GM12872 (cell line): Measurements from ENCODE around the gene HK1.

ENCODE experiments used
- TF ChIP-seq, protein P1 (sequence below): IDR thresholded peaks from 3 replicates; pipeline ENCODE4 v1.5.1; 2011; ENCODE audit warnings: low read depth, mild to moderate bottlenecking, low read length, moderate library complexity; ENCODE audit not compliant: insufficient read depth

HK1 gene

DNA sequence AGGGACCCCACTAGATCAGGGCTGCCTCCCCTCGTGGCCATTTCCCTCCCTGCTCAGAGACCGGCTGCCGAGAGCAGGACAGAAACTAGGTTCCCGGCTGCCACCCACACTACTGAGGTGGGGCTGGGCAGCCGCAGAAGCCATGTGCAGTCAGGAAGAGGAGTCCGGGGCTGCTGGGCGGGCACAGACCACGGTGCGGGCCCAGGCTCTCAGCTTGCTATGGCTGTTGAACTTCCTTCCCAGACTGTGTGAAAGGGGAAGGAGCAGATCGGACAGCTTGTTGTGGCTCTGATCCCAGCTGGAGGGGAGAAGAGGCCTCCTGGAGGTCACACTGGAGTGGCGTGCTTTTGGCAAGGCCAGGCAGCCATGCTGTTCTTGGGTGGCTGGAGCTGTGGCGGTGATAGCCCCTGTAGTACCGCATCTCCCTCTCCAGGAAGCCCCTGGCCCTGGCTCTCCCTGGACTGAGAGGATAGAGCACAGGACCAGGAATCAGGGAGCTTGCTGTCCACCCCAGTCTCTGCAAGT lies 56.8 kb downstream of the HK1 start:
- TF ChIP-seq, protein P1, sequence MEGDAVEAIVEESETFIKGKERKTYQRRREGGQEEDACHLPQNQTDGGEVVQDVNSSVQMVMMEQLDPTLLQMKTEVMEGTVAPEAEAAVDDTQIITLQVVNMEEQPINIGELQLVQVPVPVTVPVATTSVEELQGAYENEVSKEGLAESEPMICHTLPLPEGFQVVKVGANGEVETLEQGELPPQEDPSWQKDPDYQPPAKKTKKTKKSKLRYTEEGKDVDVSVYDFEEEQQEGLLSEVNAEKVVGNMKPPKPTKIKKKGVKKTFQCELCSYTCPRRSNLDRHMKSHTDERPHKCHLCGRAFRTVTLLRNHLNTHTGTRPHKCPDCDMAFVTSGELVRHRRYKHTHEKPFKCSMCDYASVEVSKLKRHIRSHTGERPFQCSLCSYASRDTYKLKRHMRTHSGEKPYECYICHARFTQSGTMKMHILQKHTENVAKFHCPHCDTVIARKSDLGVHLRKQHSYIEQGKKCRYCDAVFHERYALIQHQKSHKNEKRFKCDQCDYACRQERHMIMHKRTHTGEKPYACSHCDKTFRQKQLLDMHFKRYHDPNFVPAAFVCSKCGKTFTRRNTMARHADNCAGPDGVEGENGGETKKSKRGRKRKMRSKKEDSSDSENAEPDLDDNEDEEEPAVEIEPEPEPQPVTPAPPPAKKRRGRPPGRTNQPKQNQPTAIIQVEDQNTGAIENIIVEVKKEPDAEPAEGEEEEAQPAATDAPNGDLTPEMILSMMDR: no peak

DNA sequence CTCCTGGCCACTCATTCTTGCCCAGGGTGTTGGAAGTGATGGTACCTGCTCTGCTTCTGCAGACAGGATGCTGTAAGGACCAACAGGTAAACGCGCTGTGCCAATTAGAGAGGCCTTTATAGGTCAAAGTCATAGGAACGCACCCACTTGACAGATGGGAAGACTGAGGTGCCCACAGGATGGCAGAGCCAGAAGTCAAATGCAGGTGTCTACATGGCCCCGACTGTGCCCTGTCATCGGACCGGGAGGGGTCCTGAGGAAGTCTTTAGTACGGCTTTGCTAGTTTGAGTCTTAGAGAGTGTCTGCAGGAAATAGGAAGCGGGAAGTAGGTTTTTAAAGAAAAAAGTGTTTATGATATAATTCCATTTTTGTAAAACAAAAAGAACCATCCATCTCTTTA lies 57.3 kb downstream of the HK1 start:
- TF ChIP-seq, protein P1: no peak

DNA sequence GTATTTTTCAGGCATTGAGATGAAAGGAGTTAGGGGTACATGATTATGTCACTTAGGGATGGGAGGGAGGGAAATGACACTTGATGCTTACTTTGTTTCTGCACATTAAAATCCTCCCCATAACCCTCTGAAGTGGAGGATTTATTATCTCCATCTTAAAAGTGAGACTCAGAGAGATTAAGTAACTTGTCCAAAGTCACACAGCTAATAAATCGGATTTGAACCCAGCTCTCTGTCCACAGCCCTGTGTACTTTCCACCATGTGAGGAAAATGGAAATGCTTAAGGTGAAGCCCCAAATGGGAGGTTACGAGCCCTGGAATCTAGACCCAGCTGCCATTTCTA lies 58.6 kb downstream of the HK1 start:
- TF ChIP-seq, protein P1: no peak

DNA sequence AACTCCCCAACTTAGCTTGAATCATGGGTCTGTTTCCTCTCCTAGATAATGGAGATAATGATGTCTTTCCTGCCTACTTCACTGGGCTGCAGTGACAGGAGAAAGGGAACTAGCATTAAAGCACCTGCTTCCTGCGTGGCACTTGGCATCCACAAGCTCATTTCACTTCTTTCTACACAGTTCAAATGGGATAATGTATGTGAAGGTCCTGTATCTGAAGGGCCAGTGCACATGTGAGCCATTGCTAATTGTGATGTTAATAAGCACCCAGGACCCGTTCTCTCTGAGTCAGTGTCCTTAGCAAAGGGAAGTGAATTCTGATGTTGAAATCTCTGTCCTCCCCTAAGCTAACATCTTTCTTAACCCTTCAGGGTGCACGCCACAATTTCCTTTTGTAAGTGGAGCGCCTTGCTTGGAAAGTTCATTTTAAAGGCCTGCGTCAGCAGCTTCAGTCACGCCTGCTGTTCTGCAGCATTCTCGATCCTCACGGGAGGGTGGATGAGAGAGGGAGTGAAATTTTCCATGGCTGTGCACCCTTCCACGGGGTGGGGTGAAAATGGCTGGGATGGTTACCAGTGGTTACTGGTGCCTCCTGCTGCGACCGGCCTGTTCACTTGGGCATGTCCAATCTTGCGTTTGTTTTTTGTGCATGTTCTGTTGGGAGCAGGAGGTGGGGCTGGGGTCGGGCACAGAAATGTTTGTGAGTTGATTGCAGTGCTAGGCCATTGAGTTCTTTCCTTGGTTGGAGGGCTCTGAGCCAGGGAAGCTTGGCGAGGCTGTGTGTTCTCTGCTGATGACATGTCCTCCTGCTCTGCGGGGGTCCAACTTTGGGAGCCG lies 59.2 kb downstream of the HK1 start:
- TF ChIP-seq, protein P1: no peak

DNA sequence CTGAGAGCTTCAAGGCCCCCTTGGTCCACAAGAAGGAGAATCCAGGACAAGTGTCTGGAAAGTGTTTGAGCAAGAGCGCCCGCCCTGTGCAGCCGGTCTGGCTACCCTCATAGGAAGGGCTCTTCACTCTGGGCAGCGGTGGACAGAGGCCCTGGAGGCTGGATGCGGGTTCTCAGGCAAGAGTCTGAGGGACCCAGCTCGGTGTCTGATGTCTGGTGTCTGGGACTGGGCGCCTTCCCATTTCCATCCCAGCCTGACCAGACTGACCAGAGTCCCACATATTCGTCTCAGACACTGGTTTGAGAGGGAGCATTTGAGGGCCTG lies 59.8 kb downstream of the HK1 start:
- TF ChIP-seq, protein P1: no peak

DNA sequence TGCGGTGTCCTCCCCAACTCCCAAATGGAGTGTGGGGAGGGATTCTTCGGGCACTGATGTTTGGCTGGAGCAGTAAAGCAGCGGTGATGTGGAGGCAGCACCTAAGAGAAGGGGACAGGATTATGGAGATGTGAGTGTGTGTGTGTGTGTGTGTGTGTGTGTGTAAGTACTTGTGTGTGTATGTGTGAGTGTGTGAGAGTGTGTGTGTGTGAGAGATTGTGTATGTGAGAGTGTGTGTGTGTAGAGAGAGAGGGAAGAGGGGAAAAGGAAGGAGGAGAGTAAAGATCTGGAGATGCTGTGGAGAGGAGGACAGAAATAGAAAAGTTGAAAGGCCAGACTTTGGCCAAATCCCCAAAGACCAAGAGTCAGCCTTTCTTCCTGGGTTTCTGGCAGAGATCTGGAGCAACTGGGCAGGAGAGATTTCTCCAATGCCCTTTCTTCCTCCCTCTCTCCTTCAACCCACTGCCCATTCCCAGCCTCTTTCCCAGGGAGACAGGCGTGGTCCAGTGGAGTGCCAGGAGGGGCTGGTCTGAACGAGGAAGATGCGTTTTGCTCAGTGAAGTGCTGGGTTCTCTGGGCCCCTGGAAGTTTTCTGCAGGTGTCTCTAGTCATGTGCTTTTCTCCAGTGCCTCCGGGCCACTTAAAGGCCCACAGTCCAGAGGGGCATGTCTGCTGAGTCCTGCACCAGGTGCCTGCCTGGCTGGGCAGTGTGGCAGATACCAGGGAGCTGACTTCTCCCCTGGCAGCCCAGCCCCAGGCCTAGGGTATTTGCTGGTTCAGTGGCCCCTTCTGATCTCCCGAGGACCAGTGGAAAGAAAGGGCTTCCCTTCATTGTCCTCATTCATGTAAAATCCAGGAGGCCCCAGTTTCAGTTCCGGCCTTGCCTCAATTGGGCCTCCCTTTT lies 60.5 kb downstream of the HK1 start:
- TF ChIP-seq, protein P1: no peak

DNA sequence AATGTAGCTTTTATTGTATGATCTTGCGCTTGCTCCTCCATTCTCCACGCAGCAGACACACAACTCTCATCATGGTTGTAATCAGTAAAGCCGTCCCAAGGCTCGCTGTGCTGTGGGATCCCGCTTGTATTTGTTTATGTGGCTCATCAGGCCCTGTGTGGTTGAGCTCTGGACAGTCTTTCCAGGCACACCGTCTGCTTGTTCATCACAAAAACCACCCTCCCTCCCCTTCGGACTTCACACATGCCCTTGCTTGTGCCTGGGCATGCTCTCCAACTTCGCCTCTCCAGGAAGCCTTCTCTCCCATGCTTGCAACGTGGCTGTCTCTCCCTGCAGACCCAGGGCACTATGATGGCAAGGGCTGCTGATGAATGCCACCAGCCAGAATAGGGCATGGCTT lies 62.4 kb downstream of the HK1 start:
- TF ChIP-seq, protein P1: no peak
